Measurements from ENCODE around the gene ZBTB1. TPM values are rescaled to one million over a fixed set of nuclear protein-coding genes. Genes with fewer than 3 reads are reported as not detected.

The ZBTB1 gene
- total RNA-seq, 6 experiments from 2014 or later, result 10.6 to 16.8 (median 14.9) TPM

GRCh38 chr14:64463873-64464272 is 40.7 kb upstream of the ZBTB1 start:
- no peak for TF ChIP-seq POLR2A (IDR thresholded peaks at IDR 0.05)
- TF ChIP-seq CTCF (IDR thresholded peaks at IDR 0.05), result no peak
- 67% methylated on average over 3 of the region's 6 CpGs for WGBS (ENCODE audit: insufficient coverage, low coverage, low lambda C conversion rate, missing lambda C conversion rate)
- peaks cover 0 to 15% (median 0%) of the 10 kb centered on the region in 4 donors for H3K4me1 ChIP-seq

GRCh38 chr14:64464651-64465050 is 39.9 kb upstream of the ZBTB1 start:
- DNase-seq (no peak), ATAC-seq (peak; percentile 20 to 46 (median 36))
- Histone ChIP-seq H3K4me1 (peaks cover 0 to 15% (median 0%) of the 10 kb centered on the region in 4 donors), H3K27ac (no peak overlapping the region), H3K27me3 (no peaks in the 10 kb centered on the region), H3K4me3 (peak overlapping the region; percentile 55 to 60 (median 57)), H3K36me3 (peaks cover 0 to 19% (median 0%) of the 10 kb centered on the region in 4 donors), H3K9me3 (no peaks in the 10 kb centered on the region)
- 2% methylated on average over 5 of the region's 6 CpGs for WGBS (ENCODE audit: insufficient coverage, low coverage, low lambda C conversion rate, missing lambda C conversion rate)
- intact Hi-C loops (cut with DNase I), result no loop called here
- TF ChIP-seq CTCF (IDR thresholded peaks at IDR 0.05) (no peak), POLR2A (IDR thresholded peaks at IDR 0.05) (no peak)

More at GRCh38 chr14:64463873-64464272, 40.7 kb upstream of the ZBTB1 start:
- peaks cover 0 to 26% (median 0%) of the 10 kb centered on the region in 4 donors for H3K36me3 ChIP-seq
- intact Hi-C loops (cut with DNase I), result no loop called here
- ATAC-seq (no peak), DNase-seq (no peak)
- no peaks in the 10 kb centered on the region for H3K9me3 ChIP-seq
- no peak overlapping the region for H3K27ac ChIP-seq
- H3K4me3 ChIP-seq, result no peak overlapping the region
- H3K27me3 ChIP-seq, result no peaks in the 10 kb centered on the region

GRCh38 chr14:64465191-64465822 is 39.3 kb upstream of the ZBTB1 start, which contains the start of gene AKAP5:
Gene AKAP5 (plus strand): TSS chr14:64465499. CDS start chr14:64468395, 2,896 bp downstream.
- Histone ChIP-seq H3K27me3 (no peaks in the 10 kb centered on the region), H3K27ac (no peak within 1 kb of the TSS), H3K4me1 (peaks cover 0 to 15% (median 0%) of the 10 kb centered on the region in 4 donors), H3K4me3 (peak within 1 kb of the TSS; percentile 55 to 60 (median 57)), H3K9me3 (no peaks in the 10 kb centered on the region), H3K36me3 (peaks cover 0 to 12% (median 0%) of the 10 kb centered on the region in 4 donors)
- TF ChIP-seq CTCF (IDR thresholded peaks at IDR 0.05) (no peak), POLR2A (IDR thresholded peaks at IDR 0.05) (no peak)
- DNase-seq (peak; percentile 68 to 70 (median 70)), ATAC-seq (peak; percentile 74 to 92 (median 82))
- intact Hi-C loops (cut with DNase I), result no loop called here
- under 1% methylated on average over 22 of the region's 74 CpGs for WGBS (ENCODE audit: insufficient coverage, low coverage, low lambda C conversion rate, missing lambda C conversion rate)

GRCh38 chr14:64465831-64466554 is 38.6 kb upstream of the ZBTB1 start:
- TF ChIP-seq POLR2A (IDR thresholded peaks at IDR 0.05) (no peak), CTCF (IDR thresholded peaks at IDR 0.05) (no peak)
- Histone ChIP-seq H3K4me1 (peaks cover 0 to 15% (median 0%) of the 10 kb centered on the region in 4 donors), H3K36me3 (peaks cover 0 to 7% (median 0%) of the 10 kb centered on the region in 4 donors), H3K9me3 (no peaks in the 10 kb centered on the region), H3K27me3 (no peaks in the 10 kb centered on the region), H3K27ac (no peak overlapping the region), H3K4me3 (peak overlapping the region; percentile 55 to 60 (median 57))
- intact Hi-C loops (cut with DNase I), result no loop called here
- WGBS (ENCODE audit: insufficient coverage, low coverage, low lambda C conversion rate, missing lambda C conversion rate), result 25% methylated on average over 14 of the region's 15 CpGs
- peak; percentile 22 to 38 (median 27) for ATAC-seq
- no peak for DNase-seq
